Measurements from ENCODE around the gene SLC29A3. TPM values are rescaled to one million over a fixed set of nuclear protein-coding genes. Genes with fewer than 3 reads are reported as not detected.

Gene SLC29A3
- total RNA-seq, 2 experiments from 2014 or later = 2.5 to 3.0 TPM

- DNase-seq = no peak
- Mint-ChIP-seq H3K9me3 (no peaks in the 10 kb centered on the region), H3K4me1 (ENCODE audit: low read depth) (peaks cover 7% of the 10 kb centered on the region), H3K27me3 (peaks cover 46% of the 10 kb centered on the region), H3K36me3 (no peaks in the 10 kb centered on the region), H3K27ac (no peak overlapping the region), H3K4me3 (no peak overlapping the region)
- intact Hi-C loops (cut with micrococcal nuclease) = loop anchor here (5.0 kb wide), 1 partner anchor 312 kb away; no protein-coding TSS in a partner anchor
- ChIA-PET POLR2A (interaction anchor here (0.6 kb wide), 1 partner anchor 1373 kb away, joined by 3 read pairs; no protein-coding TSS in a partner anchor), CTCF (interaction anchor here (0.6 to 6.5 kb wide), 11 partner anchors 10 to 416 kb away, joined by 3 to 50 read pairs (median 3); no protein-coding TSS in a partner anchor)
These were observed 76.0 kb downstream of the SLC29A3 start for GRCh38 chr10:71394926-71395562.

GRCh38 chr10:71395621-71396020 is 76.6 kb downstream of the SLC29A3 start:
- Mint-ChIP-seq H3K27me3 (peaks cover 49% of the 10 kb centered on the region), H3K27ac (no peak overlapping the region), H3K9me3 (no peaks in the 10 kb centered on the region), H3K36me3 (no peaks in the 10 kb centered on the region), H3K4me1 (ENCODE audit: low read depth) (peaks cover 7% of the 10 kb centered on the region), H3K4me3 (no peak overlapping the region)
- POLR2A ChIA-PET = interaction anchor here (0.6 kb wide), 2 partner anchors 102 to 1374 kb away, joined by 3 read pairs; no protein-coding TSS in a partner anchor
- no peak for DNase-seq
- CTCF ChIA-PET = interaction anchor here (0.6 to 6.5 kb wide), 14 partner anchors 11 to 416 kb away, joined by 3 to 50 read pairs (median 3); no protein-coding TSS in a partner anchor
- intact Hi-C loops (cut with micrococcal nuclease) = loop anchor here (1.0 to 5.0 kb wide), 3 partner anchors 81 to 312 kb away; no protein-coding TSS in a partner anchor

GRCh38 chr10:71396084-71396710 is 77.1 kb downstream of the SLC29A3 start:
- H3K27me3 Mint-ChIP-seq = peaks cover 51% of the 10 kb centered on the region
- H3K4me1 Mint-ChIP-seq (ENCODE audit: low read depth) = peaks cover 7% of the 10 kb centered on the region
- H3K36me3 Mint-ChIP-seq = no peaks in the 10 kb centered on the region
- no peak overlapping the region for H3K27ac Mint-ChIP-seq
- DNase-seq = peak; percentile 50
- H3K9me3 Mint-ChIP-seq = no peaks in the 10 kb centered on the region
- ChIA-PET CTCF (interaction anchor here (0.7 to 6.5 kb wide), 12 partner anchors 11 to 415 kb away, joined by 3 to 50 read pairs (median 3); no protein-coding TSS in a partner anchor), POLR2A (interaction anchor here (0.6 kb wide), 1 partner anchor 102 kb away, joined by 3 read pairs; no protein-coding TSS in a partner anchor)
- no peak overlapping the region for H3K4me3 Mint-ChIP-seq
- intact Hi-C loops (cut with micrococcal nuclease) = loop anchor here (1.0 to 5.0 kb wide), 3 partner anchors 82 to 311 kb away; no protein-coding TSS in a partner anchor

GRCh38 chr10:71396711-71397295 is 77.7 kb downstream of the SLC29A3 start, which contains the start of gene CDH23:
CDH23 (plus strand) TSS chr10:71396920; CDS start chr10:71439832, 42,912 bp downstream.
- H3K27ac Mint-ChIP-seq = no peak within 1 kb of the TSS
- CTCF ChIA-PET = interaction anchor here (1.2 to 6.5 kb wide), 7 partner anchors 12 to 311 kb away, joined by 3 to 50 read pairs (median 9); no protein-coding TSS in a partner anchor
- H3K4me3 Mint-ChIP-seq = peak within 1 kb of the TSS; percentile 39

GRCh38 chr10:71397296-71398212 is 78.5 kb downstream of the SLC29A3 start:
- no peak for DNase-seq
- Mint-ChIP-seq H3K4me1 (ENCODE audit: low read depth) (peaks cover 7% of the 10 kb centered on the region), H3K36me3 (no peaks in the 10 kb centered on the region), H3K9me3 (no peaks in the 10 kb centered on the region), H3K4me3 (peak overlapping the region; percentile 39), H3K27ac (no peak overlapping the region), H3K27me3 (peaks cover 46% of the 10 kb centered on the region)
- ChIA-PET POLR2A (no interaction called here), CTCF (interaction anchor here (1.0 to 6.5 kb wide), 4 partner anchors 13 to 310 kb away, joined by 3 to 50 read pairs (median 18); no protein-coding TSS in a partner anchor)
- intact Hi-C loops (cut with micrococcal nuclease) = loop anchor here (2.0 to 5.0 kb wide), 2 partner anchors 173 to 310 kb away; no protein-coding TSS in a partner anchor

More at GRCh38 chr10:71396711-71397295, 77.7 kb downstream of the SLC29A3 start, which contains the start of gene CDH23:
- Mint-ChIP-seq H3K36me3 (no peaks in the 10 kb centered on the region), H3K9me3 (no peaks in the 10 kb centered on the region), H3K27me3 (peaks cover 46% of the 10 kb centered on the region), H3K4me1 (ENCODE audit: low read depth) (peaks cover 7% of the 10 kb centered on the region)
- DNase-seq = peak; percentile 25
- intact Hi-C loops (cut with micrococcal nuclease) = loop anchor here (1.0 to 5.0 kb wide), 3 partner anchors 83 to 310 kb away; no protein-coding TSS in a partner anchor
- POLR2A ChIA-PET = no interaction called here

- Mint-ChIP-seq H3K27me3 (peaks cover 46% of the 10 kb centered on the region), H3K4me1 (ENCODE audit: low read depth) (peaks cover 7% of the 10 kb centered on the region)
- DNase-seq = no peak
These were observed 79.9 kb downstream of the SLC29A3 start for GRCh38 chr10:71398976-71399375.

GRCh38 chr10:71399946-71400345 is 80.9 kb downstream of the SLC29A3 start:
- Mint-ChIP-seq H3K36me3 (no peaks in the 10 kb centered on the region), H3K27me3 (peaks cover 41% of the 10 kb centered on the region), H3K9me3 (no peaks in the 10 kb centered on the region), H3K4me3 (no peak overlapping the region), H3K4me1 (ENCODE audit: low read depth) (peaks cover 7% of the 10 kb centered on the region), H3K27ac (no peak overlapping the region)
- intact Hi-C loops (cut with micrococcal nuclease) = loop anchor here (5.0 kb wide), 1 partner anchor 307 kb away; no protein-coding TSS in a partner anchor
- CTCF ChIA-PET = interaction anchor here (1.1 to 6.5 kb wide), 3 partner anchors 21 to 169 kb away, joined by 3 to 50 read pairs (median 3); partner anchors contain the start of gene SLC29A3
- POLR2A ChIA-PET = no interaction called here
- DNase-seq = no peak

More at GRCh38 chr10:71398976-71399375, 79.9 kb downstream of the SLC29A3 start:
- Mint-ChIP-seq H3K9me3 (no peaks in the 10 kb centered on the region), H3K27ac (no peak overlapping the region), H3K4me3 (no peak overlapping the region), H3K36me3 (no peaks in the 10 kb centered on the region)
- ChIA-PET CTCF (interaction anchor here (0.7 to 6.5 kb wide), 6 partner anchors 14 to 210 kb away, joined by 3 to 50 read pairs (median 3); no protein-coding TSS in a partner anchor), POLR2A (no interaction called here)
- intact Hi-C loops (cut with micrococcal nuclease) = loop anchor here (5.0 kb wide), 1 partner anchor 308 kb away; no protein-coding TSS in a partner anchor

- Mint-ChIP-seq H3K9me3 (no peaks in the 10 kb centered on the region), H3K4me1 (ENCODE audit: low read depth) (peaks cover 7% of the 10 kb centered on the region), H3K4me3 (no peak overlapping the region), H3K36me3 (no peaks in the 10 kb centered on the region), H3K27ac (no peak overlapping the region), H3K27me3 (peaks cover 32% of the 10 kb centered on the region)
- intact Hi-C loops (cut with micrococcal nuclease) = no loop called here
- ChIA-PET CTCF (no interaction called here), POLR2A (no interaction called here)
- DNase-seq = no peak
These were observed 82.0 kb downstream of the SLC29A3 start for GRCh38 chr10:71401056-71401455.

GRCh38 chr10:71402005-71402404 is 82.9 kb downstream of the SLC29A3 start:
- H3K36me3 Mint-ChIP-seq = no peaks in the 10 kb centered on the region
- peaks cover 31% of the 10 kb centered on the region for H3K27me3 Mint-ChIP-seq
- no peak overlapping the region for H3K27ac Mint-ChIP-seq
- ChIA-PET POLR2A (no interaction called here), CTCF (interaction anchor here (0.6 kb wide), 1 partner anchor 167 kb away, joined by 3 read pairs; no protein-coding TSS in a partner anchor)
- peaks cover 7% of the 10 kb centered on the region for H3K4me1 Mint-ChIP-seq (ENCODE audit: low read depth)
- intact Hi-C loops (cut with micrococcal nuclease) = no loop called here
- H3K9me3 Mint-ChIP-seq = no peaks in the 10 kb centered on the region
- no peak overlapping the region for H3K4me3 Mint-ChIP-seq
- no peak for DNase-seq

- DNase-seq = no peak
- Mint-ChIP-seq H3K9me3 (no peaks in the 10 kb centered on the region), H3K36me3 (no peaks in the 10 kb centered on the region), H3K4me1 (ENCODE audit: low read depth) (no peaks in the 10 kb centered on the region), H3K27ac (no peak overlapping the region), H3K4me3 (no peak overlapping the region), H3K27me3 (peaks cover 10% of the 10 kb centered on the region)
- ChIA-PET CTCF (interaction anchor here (0.7 kb wide), 1 partner anchor 21 kb away, joined by 3 read pairs; no protein-coding TSS in a partner anchor), POLR2A (no interaction called here)
- intact Hi-C loops (cut with micrococcal nuclease) = no loop called here
These were observed 85.6 kb downstream of the SLC29A3 start for GRCh38 chr10:71404503-71405295.

All from activated CD4-positive, alpha-beta memory T cell treated with anti-CD3 and anti-CD28 coated beads for 36 hours (primary cell).